ENCODE measurements around the gene RPL37.
"Not testable (repeated sequence)": the region's sequence is repeated elsewhere in the genome, so short reads cannot be mapped to it uniquely, and the experiment has no call there.

RPL37 gene

GRCh38 chr5:40834849-40835787, at the start of gene RPL37:
TSS of gene RPL37 (minus strand) at chr5:40835222. CDS start at chr5:40835185, 37 bp downstream.
- peak; percentile 92 to 93 for ATAC-seq

- not testable (repeated sequence) for ATAC-seq
These were observed 48.0 kb upstream of the RPL37 start for GRCh38 chr5:40883051-40883450.

GRCh38 chr5:40882291-40882690, 47.3 kb upstream of the RPL37 start:
- no peak for ATAC-seq

- no peak for ATAC-seq
These were observed 44.3 kb upstream of the RPL37 start for GRCh38 chr5:40879163-40879942.

GRCh38 chr5:40877371-40877988, 42.5 kb upstream of the RPL37 start:
- ATAC-seq, result peak in 1 of 2 donors; percentile 24

GRCh38 chr5:40875958-40876357, 40.9 kb upstream of the RPL37 start:
- ATAC-seq, result no peak

GRCh38 chr5:40873286-40873880, 38.4 kb upstream of the RPL37 start:
- ATAC-seq, result no peak

GRCh38 chr5:40872253-40872652, 37.2 kb upstream of the RPL37 start:
- not testable (repeated sequence) for ATAC-seq

GRCh38 chr5:40871177-40871576, 36.2 kb upstream of the RPL37 start:
- no peak for ATAC-seq

- ATAC-seq, result no peak
These were observed 34.4 kb upstream of the RPL37 start for GRCh38 chr5:40869384-40869783.

- ATAC-seq, result no peak
These were observed 31.8 kb upstream of the RPL37 start for GRCh38 chr5:40866844-40867243.

- not testable (repeated sequence) for ATAC-seq
These were observed 30.0 kb upstream of the RPL37 start for GRCh38 chr5:40865004-40865403.

GRCh38 chr5:40860711-40861110, 25.7 kb upstream of the RPL37 start:
- no peak for ATAC-seq

- ATAC-seq, result no peak
These were observed 18.7 kb upstream of the RPL37 start for GRCh38 chr5:40853632-40854192.

GRCh38 chr5:40847525-40847924, 12.5 kb upstream of the RPL37 start:
- ATAC-seq, result no peak

- ATAC-seq, result no peak
These were observed 11.3 kb upstream of the RPL37 start for GRCh38 chr5:40846371-40846770.

- ATAC-seq, result no peak
These were observed 9.5 kb upstream of the RPL37 start for GRCh38 chr5:40844565-40844964.

GRCh38 chr5:40842351-40842750, 7.3 kb upstream of the RPL37 start:
- ATAC-seq, result no peak

- peak; percentile 29 to 44 for ATAC-seq
These were observed 6.2 kb upstream of the RPL37 start, which contains the start of gene CARD6 for GRCh38 chr5:40841068-40841805. TSS of gene CARD6 (plus strand) at chr5:40841367. CDS start at chr5:40841383, 16 bp downstream.

GRCh38 chr5:40838086-40838485, 3.1 kb upstream of the RPL37 start:
- no peak for ATAC-seq

GRCh38 chr5:40834391-40834848, 602 bp downstream of the RPL37 start:
- peak in 1 of 2 donors; percentile 6 for ATAC-seq
